Heart left ventricle (tissue), 16 donors: ENCODE measurements around the gene RNF180. TPM values are rescaled to one million over a fixed set of nuclear protein-coding genes. Genes with fewer than 3 reads are reported as not detected.
A peak's percentile ranks its signal among the peaks of the same experiment; 100 is the strongest.

Experiments
- ATAC-seq, 4 donors: fragments of 200-7000 bp; cut with Tn5 transposase; one replicate each; pipeline ENCODE4 v1.9.1; 2020 to 2022; ENCODE audit warnings: moderate library complexity in 4 of 4, mild to moderate bottlenecking in 3 of 4, moderate number of reproducible peaks in 1 of 4
- DNase-seq, 5 donors: peaks; one replicate each; pipeline ENCODE4 v3.0.0-alpha.2; 2020
- H3K27ac ChIP-seq, 12 donors: fragments of 200-600 bp; sonication (generic) in 4 of 12; one replicate each; pipeline versions ENCODE4 v1.5.0 to v1.8.0; 2016 to 2022; ENCODE audit warnings: mild to moderate bottlenecking in 2 of 12
- H3K27me3 ChIP-seq, 9 donors: fragments of 200-600 bp; sonication (generic) in 2 of 9; one replicate each; pipeline versions ENCODE4 v1.5.1 to v1.8.0; 2016 to 2022; ENCODE audit warnings: mild to moderate bottlenecking in 3 of 9
- H3K36me3 ChIP-seq, 9 donors: fragments of 200-600 bp; sonication (generic) in 2 of 9; one replicate each; pipeline versions ENCODE4 v1.5.0 to v1.8.0; 2018 to 2022; ENCODE audit warnings: mild to moderate bottlenecking in 2 of 9
- H3K4me1 ChIP-seq, 12 donors: fragments of 200-600 bp; sonication (generic) in 4 of 12; one replicate each; pipeline versions ENCODE4 v1.5.0 to v1.8.0; 2016 to 2022; ENCODE audit warnings: mild to moderate bottlenecking in 3 of 12
- H3K4me3 ChIP-seq, 12 donors: fragments of 200-600 bp; sonication (generic) in 4 of 12; one replicate each; pipeline versions ENCODE4 v1.5.0 to v1.8.0; 2017 to 2022; ENCODE audit warnings: mild to moderate bottlenecking in 9 of 12, moderate library complexity in 4 of 12
- H3K9me3 ChIP-seq, 12 donors: fragments of 200-600 bp; sonication (generic) in 4 of 12; one replicate each; pipeline versions ENCODE4 v1.5.0 to v1.8.0; 2016 to 2022; ENCODE audit warnings: mild to moderate bottlenecking in 1 of 12
- CTCF ChIP-seq, 12 donors: fragments of 200-600 bp; sonication (generic) in 4 of 12; IDR thresholded peaks; one replicate each; pipeline versions ENCODE4 v1.5.0 to v1.8.0; 2018 to 2022; ENCODE audit warnings: antibody characterized with exemption in 12 of 12, mild to moderate bottlenecking in 5 of 12
- POLR2A ChIP-seq, 2 donors: fragments of 450-650 bp; IDR thresholded peaks; one replicate each; pipeline ENCODE4 v1.6.1; 2017; ENCODE audit warnings: antibody characterized with exemption in 2 of 2, mild to moderate bottlenecking in 2 of 2, moderate library complexity in 2 of 2
- WGBS, 4 donors: extraction: QIAGEN DNeasy Blood & Tissue Kit in 2 of 4; methylation state at CpG; one replicate each; pipeline versions ENCODE4 v1.1.5 to v1.1.7; 2013 to 2018; 5-methylcytosine and 5-hydroxymethylcytosine counted together
- intact Hi-C, 10 donors: fragments of 100-400 bp; cut with DNase I; formaldehyde crosslinking; loops; one replicate each; pipeline versions ENCODE4 v1.11.1 to v1.14.2; 2022
- polyA plus RNA-seq, 2 donors: library from polyadenylated mRNA; stranded (reverse); fragments of 200-250 nt; gene quantifications; one replicate each; pipeline ENCODE4 v1.2.3, GENCODE V29; 2013
- total RNA-seq, 9 donors: library from RNA; depleted of rRNA in 2 of 9; stranded (reverse); fragments of >200 nt in 2 of 9; fragmentation: NEBNext Ultra II Directional in 3 of 9; extraction: Animal tissue kit (Norgen Biotek cat#: 25700) in 3 of 9; gene quantifications; one replicate each; pipeline versions ENCODE4 v1.1.0 to v1.2.4, GENCODE V29; 2016 to 2023
- donor health status: ischemic (EF 13 %, LVEDD 7.1; RV severe dilation, severe dysfunction).
- donor health status: healthy with polysubstance abuse.
- donor health status: DM: no; HTN: yes; CAD: no.
- donor health status: DM: no; HTN: no; CAD: no.
- donor health status: ischemic (EF 25% LVEDD 6.9; RV normal size, moderate dysfunction).
- donor health status: ischemic (EF 25% LVEDD 5.7; RV mildly dilated, moderate dysfunction).
- donor health status: healthy.
- donor health status: DM: yes; HTN: yes; CAD: no.
- donor health status: ischemic (EF 35%, LVEDD 5.7; RV mildly dilated, moderate dysfunction).
- donor health status: nonischemic (EF 11% LVEDD 7.7; RV severe dilation, severe dysfunction).
- donor health status: DM: yes; HTN: yes; CAD: no.
- donor health status: PGD.
- donor health status: ischemic (EF 29% LVEDD 5.4; RV normal size, mild dysfunction).
- donor health status: nonischemic (EF 23%, LVEDD 6.1; RV moderate dilation, normal function).

RNF180 gene
- total and polyA plus RNA-seq, 11 donors = 2.1 to 20.4 (median 12.9) TPM

GRCh38 chr5:64199425-64199824 lies 33.8 kb downstream of the RNF180 start:
- H3K9me3 ChIP-seq = no peaks in the 10 kb centered on the region
- TF ChIP-seq POLR2A (IDR thresholded peaks at IDR 0.05) (no peak), CTCF (IDR thresholded peaks at IDR 0.05) (no peak)
- no peak overlapping the region for H3K4me3 ChIP-seq
- intact Hi-C loops = no loop called here
- peaks cover 0 to 5% (median 0%) of the 10 kb centered on the region in 12 donors for H3K4me1 ChIP-seq
- H3K36me3 ChIP-seq = peaks cover 0 to 6% (median 0%) of the 10 kb centered on the region in 9 donors
- DNase-seq (no peak), ATAC-seq (no peak)
- H3K27me3 ChIP-seq = no peaks in the 10 kb centered on the region
- no peak overlapping the region for H3K27ac ChIP-seq
- 56 to 75% (median 61%) methylated on average over 1 of the region's 1 CpG for WGBS, 4 donors

- no peak for DNase-seq
- no peak for TF ChIP-seq POLR2A (IDR thresholded peaks at IDR 0.05)
- Histone ChIP-seq H3K27ac (no peak overlapping the region), H3K4me3 (no peak overlapping the region), H3K36me3 (peaks cover 0 to 6% (median 0%) of the 10 kb centered on the region in 9 donors), H3K9me3 (no peaks in the 10 kb centered on the region), H3K27me3 (no peaks in the 10 kb centered on the region), H3K4me1 (peaks cover 0 to 5% (median 0%) of the 10 kb centered on the region in 12 donors)
- intact Hi-C loops = no loop called here
- no peak for ATAC-seq
- 87 to 97% (median 95%) methylated on average over 1 of the region's 1 CpG for WGBS, 4 donors
Observed at GRCh38 chr5:64201996-64202395, 36.4 kb downstream of the RNF180 start.

GRCh38 chr5:64206653-64207052 lies 41.0 kb downstream of the RNF180 start:
- DNase-seq (no peak), ATAC-seq (no peak)
- intact Hi-C loops = loop anchor here in 6 of 10 donors (1.0 to 5.0 kb wide), 4 partner anchors 58 to 134 kb away; no protein-coding TSS in a partner anchor
- Histone ChIP-seq H3K9me3 (no peaks in the 10 kb centered on the region), H3K36me3 (peaks cover 0 to 6% (median 0%) of the 10 kb centered on the region in 9 donors), H3K4me3 (no peak overlapping the region), H3K4me1 (peaks cover 0 to 11% (median 0%) of the 10 kb centered on the region in 12 donors), H3K27me3 (no peaks in the 10 kb centered on the region), H3K27ac (no peak overlapping the region)
- WGBS, 4 donors = 73 to 83% (median 82%) methylated on average over 2 of the region's 2 CpGs
- TF ChIP-seq POLR2A (IDR thresholded peaks at IDR 0.05) = no peak
- no peak for TF ChIP-seq CTCF (IDR thresholded peaks at IDR 0.05)

- Histone ChIP-seq H3K9me3 (no peaks in the 10 kb centered on the region), H3K4me1 (peaks cover 0 to 11% (median 0%) of the 10 kb centered on the region in 12 donors), H3K27ac (no peak overlapping the region), H3K4me3 (no peak overlapping the region), H3K36me3 (peaks cover 0 to 9% (median 0%) of the 10 kb centered on the region in 9 donors), H3K27me3 (no peaks in the 10 kb centered on the region)
- DNase-seq (no peak), ATAC-seq (no peak)
- TF ChIP-seq POLR2A (IDR thresholded peaks at IDR 0.05) (no peak), CTCF (IDR thresholded peaks at IDR 0.05) (peak in 11 of 12 donors; percentile 10 to 63 (median 33))
- 24 to 47% (median 34%) methylated on average over 1 of the region's 1 CpG for WGBS, 4 donors
- intact Hi-C loops = loop anchor here in 7 of 10 donors (1.0 to 5.0 kb wide), 5 partner anchors 59 to 136 kb away; no protein-coding TSS in a partner anchor
Observed at GRCh38 chr5:64207978-64208377, 42.3 kb downstream of the RNF180 start.

GRCh38 chr5:64209353-64209752 lies 43.7 kb downstream of the RNF180 start:
- no peak for ATAC-seq

More at GRCh38 chr5:64209353-64209752, 43.7 kb downstream of the RNF180 start:
- H3K9me3 ChIP-seq = no peaks in the 10 kb centered on the region
- TF ChIP-seq POLR2A (IDR thresholded peaks at IDR 0.05) = no peak
- TF ChIP-seq CTCF (IDR thresholded peaks at IDR 0.05) = no peak
- no peaks in the 10 kb centered on the region for H3K27me3 ChIP-seq
- H3K4me3 ChIP-seq = no peak overlapping the region
- intact Hi-C loops = loop anchor here in 5 of 10 donors (2.0 to 5.0 kb wide), 3 partner anchors 62 to 137 kb away; no protein-coding TSS in a partner anchor
- peaks cover 0 to 11% (median 0%) of the 10 kb centered on the region in 9 donors for H3K36me3 ChIP-seq
- DNase-seq = no peak
- H3K27ac ChIP-seq = no peak overlapping the region
- peaks cover 0 to 20% (median 1%) of the 10 kb centered on the region in 12 donors for H3K4me1 ChIP-seq
